Stomach (tissue), 9 donors: ENCODE results near the gene FNBP1L. TPM values are rescaled to one million over a fixed set of nuclear protein-coding genes. Genes with fewer than 3 reads are reported as not detected.
A peak's percentile ranks its signal among the peaks of the same experiment; 100 is the strongest.

Experiments
- DNase-seq, 2 donors: peaks; one replicate each; pipeline versions ENCODE4 v3.0.0 to v3.0.0-alpha.2; 2013 to 2019
- H3K27ac ChIP-seq, 5 donors: fragments of 200-600 bp in 4 of 5; sonication (generic) in 4 of 5; one replicate each; pipeline ENCODE4 v1.5.1; 2013 to 2019; ENCODE audit warnings: mild to moderate bottlenecking in 1 of 5, moderate library complexity in 1 of 5
- H3K27me3 ChIP-seq, 3 donors: fragments of 200-600 bp; sonication (generic); one replicate each; pipeline ENCODE4 v1.5.1; 2017 to 2019; ENCODE audit warnings: mixed run types in 1 of 3
- H3K36me3 ChIP-seq, 4 donors: fragments of 200-600 bp; sonication (generic); 1 replicate in 3 of 4; 2 replicates in 1 of 4; pipeline ENCODE4 v1.5.1; 2016 to 2019
- H3K4me1 ChIP-seq, 4 donors: fragments of 200-600 bp; sonication (generic); one replicate each; pipeline ENCODE4 v1.5.1; 2016 to 2019
- H3K4me3 ChIP-seq, 4 donors: fragments of 200-600 bp; sonication (generic) in 3 of 4; one replicate each; pipeline ENCODE4 v1.5.1; 2016 to 2019; ENCODE audit warnings: mild to moderate bottlenecking in 1 of 4
- H3K9me3 ChIP-seq, 4 donors: fragments of 200-600 bp; sonication (generic); one replicate each; pipeline ENCODE4 v1.5.1; 2016 to 2019
- EP300 ChIP-seq: sonication (generic); formaldehyde crosslinking; IDR thresholded peaks from one replicate; pipeline ENCODE4 v1.6.1; 2017; ENCODE audit warnings: antibody characterized with exemption
- POLR2A ChIP-seq, 4 donors: fragments of 450-650 bp; IDR thresholded peaks; one replicate each; pipeline ENCODE4 v1.6.1; 2016; ENCODE audit warnings: antibody characterized with exemption in 4 of 4, control low read depth in 2 of 4, mild to moderate bottlenecking in 1 of 4, moderate library complexity in 1 of 4
- POLR2AphosphoS5 ChIP-seq, 3 donors: sonication (generic); formaldehyde crosslinking; IDR thresholded peaks; one replicate each; pipeline ENCODE4 v1.6.1; 2016; ENCODE audit warnings: antibody characterized with exemption in 3 of 3
- WGBS, 5 donors: extraction: QIAGEN DNeasy Blood & Tissue Kit in 3 of 5; methylation state at CpG; one replicate each; pipeline versions ENCODE4 v1.1.5 to v1.1.7; 2013 to 2018; 5-methylcytosine and 5-hydroxymethylcytosine counted together
- intact Hi-C: fragments of 100-400 bp; cut with DNase I; formaldehyde crosslinking; loops from one replicate; pipeline ENCODE4 v1.15.1; 2023; ENCODE audit warnings: low total_unique reads
- polyA plus RNA-seq, 3 donors: library from polyadenylated mRNA; stranded (reverse); fragments of 200-250 nt; gene quantifications; one replicate each; pipeline ENCODE4 v1.2.3, GENCODE V29; 2013
- total RNA-seq, 5 donors: library from RNA; depleted of rRNA; stranded (reverse); fragments of >200 nt; gene quantifications; one replicate each; pipeline versions ENCODE4 v1.1.0 to v1.2.3, GENCODE V29; 2014 to 2016
- TF ChIP-seq, protein P1 (sequence below), 7 experiments: fragments of 450-650 bp in 4 of 7; fragments of 200-600 bp in 3 of 7; sonication (generic) in 3 of 7; IDR thresholded peaks; one replicate each; pipeline ENCODE4 v1.5.1; 2016 to 2019; ENCODE audit warnings: antibody characterized with exemption in 7 of 7, control low read depth in 2 of 7, mild to moderate bottlenecking in 1 of 7
- donor health status: healthy with polysubstance abuse.
- donor health status: Bipolar disorder and iron deficiency.
- donor health status: healthy.

Gene FNBP1L
- total and polyA plus RNA-seq, 8 donors, result 9.2 to 74.0 (median 29.2) TPM

DNA sequence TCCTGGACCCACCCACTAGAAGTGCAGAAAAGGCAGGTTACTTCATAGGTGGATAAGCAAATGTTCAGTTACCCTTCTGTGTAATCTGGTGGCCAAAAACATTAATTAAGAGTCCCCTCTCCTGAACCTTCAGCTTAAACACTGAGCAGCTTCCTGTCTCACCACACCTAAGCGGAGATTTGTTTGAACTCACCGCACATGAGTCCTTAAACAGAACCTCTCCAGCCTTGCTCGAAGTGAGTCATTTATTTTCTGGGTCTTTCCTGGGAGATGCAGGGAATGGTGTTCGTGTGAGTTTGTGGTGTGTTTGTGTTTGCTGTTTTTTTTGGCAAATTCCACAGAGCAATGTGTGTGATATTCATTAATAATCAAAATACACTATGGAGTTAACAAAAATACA, 7.6 kb upstream of the FNBP1L start:
- no peaks in the 10 kb centered on the region for H3K27me3 ChIP-seq
- no peaks in the 10 kb centered on the region for H3K36me3 ChIP-seq
- H3K27ac ChIP-seq, result no peak overlapping the region
- TF ChIP-seq POLR2AphosphoS5 (IDR thresholded peaks at IDR 0.05), result no peak
- TF ChIP-seq POLR2A (IDR thresholded peaks at IDR 0.05), result no peak
- TF ChIP-seq EP300, result no peak
- TF ChIP-seq, protein P1, sequence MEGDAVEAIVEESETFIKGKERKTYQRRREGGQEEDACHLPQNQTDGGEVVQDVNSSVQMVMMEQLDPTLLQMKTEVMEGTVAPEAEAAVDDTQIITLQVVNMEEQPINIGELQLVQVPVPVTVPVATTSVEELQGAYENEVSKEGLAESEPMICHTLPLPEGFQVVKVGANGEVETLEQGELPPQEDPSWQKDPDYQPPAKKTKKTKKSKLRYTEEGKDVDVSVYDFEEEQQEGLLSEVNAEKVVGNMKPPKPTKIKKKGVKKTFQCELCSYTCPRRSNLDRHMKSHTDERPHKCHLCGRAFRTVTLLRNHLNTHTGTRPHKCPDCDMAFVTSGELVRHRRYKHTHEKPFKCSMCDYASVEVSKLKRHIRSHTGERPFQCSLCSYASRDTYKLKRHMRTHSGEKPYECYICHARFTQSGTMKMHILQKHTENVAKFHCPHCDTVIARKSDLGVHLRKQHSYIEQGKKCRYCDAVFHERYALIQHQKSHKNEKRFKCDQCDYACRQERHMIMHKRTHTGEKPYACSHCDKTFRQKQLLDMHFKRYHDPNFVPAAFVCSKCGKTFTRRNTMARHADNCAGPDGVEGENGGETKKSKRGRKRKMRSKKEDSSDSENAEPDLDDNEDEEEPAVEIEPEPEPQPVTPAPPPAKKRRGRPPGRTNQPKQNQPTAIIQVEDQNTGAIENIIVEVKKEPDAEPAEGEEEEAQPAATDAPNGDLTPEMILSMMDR (IDR thresholded peaks at IDR 0.05), result no peak
- H3K9me3 ChIP-seq, result no peaks in the 10 kb centered on the region
- intact Hi-C loops, result no loop called here
- H3K4me3 ChIP-seq, result no peak overlapping the region
- peak in 1 of 2 donors; percentile 16 for DNase-seq
- WGBS, 5 donors, result 56 to 75% (median 73%) methylated on average over 4 of the region's 4 CpGs
- H3K4me1 ChIP-seq, result peaks cover 0 to 7% (median 0%) of the 10 kb centered on the region in 4 donors

DNA sequence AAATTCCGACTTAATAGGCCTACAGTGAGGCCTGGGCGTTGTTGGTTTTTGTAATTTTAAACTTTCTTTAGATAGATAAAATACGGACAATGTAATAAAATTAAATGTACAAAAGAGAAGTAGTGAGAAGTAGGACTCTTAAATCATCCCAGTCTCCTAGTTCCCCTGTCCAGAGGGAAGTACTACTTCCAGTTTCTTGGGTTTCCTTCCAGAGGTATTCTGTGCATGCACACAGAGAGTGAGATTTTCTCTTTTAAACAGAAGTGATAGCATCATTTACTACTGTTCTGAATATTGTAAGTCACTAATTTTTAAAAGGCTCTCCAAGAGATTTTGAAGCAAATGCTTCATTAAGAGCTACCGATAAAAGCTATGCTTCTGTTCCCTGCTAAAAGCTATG, 7.2 kb upstream of the FNBP1L start:
- WGBS, 5 donors, result 87 to 93% (median 90%) methylated on average over 4 of the region's 4 CpGs

DNA sequence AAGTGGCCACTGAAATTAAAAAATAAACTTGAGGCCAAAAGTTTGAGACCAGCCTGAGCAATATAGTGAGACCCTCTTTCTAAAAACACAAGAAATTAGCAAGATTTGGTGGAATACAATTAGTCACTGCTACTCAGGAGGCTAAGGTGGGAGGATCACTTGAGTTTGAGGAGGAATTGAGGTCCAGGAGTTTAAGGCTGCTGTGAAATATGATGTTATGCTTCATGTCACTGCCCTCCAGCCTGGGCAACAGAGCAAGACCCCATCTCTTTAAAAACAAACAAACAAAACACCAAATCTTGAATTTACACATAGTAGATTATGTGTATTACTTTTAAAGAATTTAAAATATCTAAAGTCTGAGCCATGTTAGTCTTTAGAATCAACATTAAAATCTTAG, 6.3 kb upstream of the FNBP1L start:
- DNase-seq, result no peak
- intact Hi-C loops, result no loop called here
- Histone ChIP-seq H3K9me3 (no peaks in the 10 kb centered on the region), H3K27ac (peak overlapping the region in 1 of 5 donors; percentile 54), H3K4me3 (no peak overlapping the region), H3K27me3 (no peaks in the 10 kb centered on the region), H3K36me3 (no peaks in the 10 kb centered on the region), H3K4me1 (peaks cover 0 to 11% (median 2%) of the 10 kb centered on the region in 4 donors)
- no peak for TF ChIP-seq POLR2AphosphoS5 (IDR thresholded peaks at IDR 0.05)
- TF ChIP-seq EP300, result no peak
- TF ChIP-seq, protein P1 (IDR thresholded peaks at IDR 0.05), result no peak
- no peak for TF ChIP-seq POLR2A (IDR thresholded peaks at IDR 0.05)

More for the DNA sequence above, 7.2 kb upstream of the FNBP1L start:
- no peak overlapping the region for H3K4me3 ChIP-seq
- no peaks in the 10 kb centered on the region for H3K9me3 ChIP-seq
- H3K36me3 ChIP-seq, result no peaks in the 10 kb centered on the region
- peaks cover 0 to 7% (median 0%) of the 10 kb centered on the region in 4 donors for H3K4me1 ChIP-seq
- no peak for TF ChIP-seq POLR2A (IDR thresholded peaks at IDR 0.05)
- TF ChIP-seq, protein P1 (IDR thresholded peaks at IDR 0.05), result no peak
- no peak for TF ChIP-seq EP300
- TF ChIP-seq POLR2AphosphoS5 (IDR thresholded peaks at IDR 0.05), result no peak
- H3K27me3 ChIP-seq, result no peaks in the 10 kb centered on the region
- H3K27ac ChIP-seq, result no peak overlapping the region
- no peak for DNase-seq
- intact Hi-C loops, result no loop called here

DNA sequence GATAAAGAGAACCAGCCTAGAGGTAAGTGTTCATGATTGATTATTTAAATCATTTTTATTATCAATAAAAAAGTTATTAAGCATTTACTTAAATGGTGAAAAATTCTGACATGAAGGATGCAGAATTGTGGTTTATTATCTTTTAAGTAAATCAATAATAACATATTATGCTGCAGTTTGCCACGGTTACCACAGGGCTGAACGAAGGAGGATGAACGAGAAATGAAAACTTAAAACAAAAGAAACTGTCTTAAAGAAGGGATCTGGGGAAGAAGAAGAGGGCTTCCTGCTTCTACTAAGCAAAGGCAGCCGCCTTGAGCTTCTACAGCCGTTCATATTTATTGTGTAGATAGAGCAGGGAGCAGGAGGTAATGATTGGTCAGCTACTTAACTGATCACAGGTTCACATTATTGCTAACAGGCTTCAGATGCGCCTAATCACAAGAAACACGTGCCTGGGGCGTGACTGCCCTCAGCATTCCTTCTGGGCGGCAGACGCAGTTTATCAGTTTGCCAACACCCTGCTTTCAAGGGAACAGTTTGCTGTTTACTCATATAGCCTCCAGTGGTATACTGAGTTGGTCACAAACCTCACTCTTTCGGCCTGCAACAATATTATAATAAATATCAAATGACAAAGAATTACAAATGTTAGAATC, 5.8 kb upstream of the FNBP1L start:
- no peak overlapping the region for H3K4me3 ChIP-seq
- H3K36me3 ChIP-seq, result no peaks in the 10 kb centered on the region
- intact Hi-C loops, result no loop called here
- TF ChIP-seq POLR2AphosphoS5 (IDR thresholded peaks at IDR 0.05) (peak in 2 of 3 donors; percentile 71 to 73), POLR2A (IDR thresholded peaks at IDR 0.05) (no peak), EP300 (no peak)
- TF ChIP-seq, protein P1 (IDR thresholded peaks at IDR 0.05), result peak in 1 of 7 experiments; percentile 6
- no peaks in the 10 kb centered on the region for H3K27me3 ChIP-seq
- no peaks in the 10 kb centered on the region for H3K9me3 ChIP-seq
- H3K27ac ChIP-seq, result peak overlapping the region; percentile 26 to 65 (median 51)
- H3K4me1 ChIP-seq, result peaks cover 0 to 17% (median 4%) of the 10 kb centered on the region in 4 donors
- peak; percentile 77 to 84 for DNase-seq
- 32 to 44% (median 42%) methylated on average over 11 of the region's 11 CpGs for whole genome bisulfite sequencing, 5 donors
